Natural killer cell (primary cell): Measurements from ENCODE around the gene NOTUM. TPM values are rescaled to one million over a fixed set of nuclear protein-coding genes. Genes with fewer than 3 reads are reported as not detected.

Experiments used
- ATAC-seq, 3 donors: fragments of 150-1000 bp in 2 of 3; fragments of 200-7000 bp in 1 of 3; cut with Tn5 transposase; 1 replicate in 1 of 3; 2 replicates in 2 of 3; pipeline ENCODE4 v1.10.0; 2021; ENCODE audit warnings: mild to moderate bottlenecking in 2 of 3, moderate library complexity in 2 of 3
- DNase-seq, 2 donors: peaks; one replicate each; pipeline versions ENCODE4 v3.0.0 to v3.0.0-alpha.2; 2013 to 2021; ENCODE audit warnings: mixed read lengths in 1 of 2
- H3K27ac ChIP-seq: one replicate; pipeline ENCODE4 v1.5.1; 2013; ENCODE audit warnings: mild to moderate bottlenecking, low read length
- H3K27me3 ChIP-seq: one replicate; pipeline ENCODE4 v1.6.1; 2013; ENCODE audit warnings: low read length; ENCODE audit not compliant: control insufficient read depth, insufficient read depth
- H3K36me3 ChIP-seq: one replicate; pipeline ENCODE4 v1.6.1; 2013; ENCODE audit warnings: low read length; ENCODE audit not compliant: control insufficient read depth, insufficient read depth
- H3K4me1 ChIP-seq: one replicate; pipeline ENCODE4 v1.6.1; 2013; ENCODE audit warnings: low read length; ENCODE audit not compliant: control insufficient read depth, insufficient read depth
- H3K4me3 ChIP-seq: one replicate; pipeline ENCODE4 v1.5.1; 2013; ENCODE audit warnings: low read length
- H3K9me3 ChIP-seq: one replicate; pipeline ENCODE4 v1.6.1; 2013; ENCODE audit warnings: low read length; ENCODE audit not compliant: control insufficient read depth, insufficient read depth
- H3K27ac Mint-ChIP-seq, 2 donors: one replicate each; pipeline ENCODE4 v1.8.0; 2022; ENCODE audit warnings: mild to moderate bottlenecking in 2 of 2, mixed read lengths in 2 of 2, moderate library complexity in 1 of 2
- H3K27me3 Mint-ChIP-seq, 2 donors: one replicate each; pipeline ENCODE4 v1.8.0; 2022; ENCODE audit warnings: low read depth in 2 of 2, mixed read lengths in 2 of 2
- H3K36me3 Mint-ChIP-seq: one replicate; pipeline ENCODE4 v1.8.0; 2022; ENCODE audit warnings: mixed read lengths
- H3K4me1 Mint-ChIP-seq, 2 donors: one replicate each; pipeline ENCODE4 v1.8.0; 2022; ENCODE audit warnings: mixed read lengths in 2 of 2
- H3K4me3 Mint-ChIP-seq: one replicate; pipeline ENCODE4 v1.8.0; 2022; ENCODE audit warnings: mild to moderate bottlenecking, moderate library complexity, mixed read lengths
- H3K9me3 Mint-ChIP-seq, 2 donors: one replicate each; pipeline ENCODE4 v1.8.0; 2022; ENCODE audit warnings: mixed read lengths in 2 of 2
- CTCF ChIP-seq: fragments of 200-600 bp; IDR thresholded peaks from one replicate; pipeline ENCODE4 v1.8.0; 2022; ENCODE audit warnings: antibody characterized with exemption
- WGBS: methylation state at CpG from one replicate; pipeline ENCODE4 v1.1.7; 2013; ENCODE audit warnings: missing lambda C conversion rate; ENCODE audit not compliant: insufficient coverage; 5-methylcytosine and 5-hydroxymethylcytosine counted together
- intact Hi-C: fragments of 100-400 bp; cut with micrococcal nuclease; formaldehyde crosslinking; loops from one replicate; pipeline ENCODE4 v1.14.2; 2022
- total RNA-seq, 4 donors: library from RNA; stranded (reverse); fragments of 120-200 nt in 1 of 4; gene quantifications; one replicate each; pipeline versions ENCODE4 v1.2.3 to v1.2.4, GENCODE V29; 2013 to 2022

NOTUM gene
- total RNA-seq, 3 donors from 2014 or later (not counting 1 experiment from before 2014, with no cell fraction given) = not detected

GRCh38 chr17:81904600-81905423 lies 56.2 kb downstream of the NOTUM start:
- Mint-ChIP-seq H3K27me3 (peaks cover 7 to 8% of the 10 kb centered on the region in 2 donors), H3K4me3 (no peak overlapping the region), H3K27ac (no peak overlapping the region), H3K4me1 (peaks cover 0 to under 1% of the 10 kb centered on the region in 2 donors), H3K9me3 (no peaks in the 10 kb centered on the region), H3K36me3 (no peaks in the 10 kb centered on the region)
- no peak overlapping the region for H3K4me3 ChIP-seq
- H3K36me3 ChIP-seq = peaks cover 23% of the 10 kb centered on the region
- TF ChIP-seq CTCF = no peak
- intact Hi-C loops = no loop called here
- DNase-seq (no peak), ATAC-seq (no peak)
- 96% methylated on average over 27 of the region's 28 CpGs for WGBS
- H3K4me1 ChIP-seq = peaks cover 8% of the 10 kb centered on the region
- no peak overlapping the region for H3K27ac ChIP-seq
- H3K9me3 ChIP-seq = no peaks in the 10 kb centered on the region
- H3K27me3 ChIP-seq = peaks cover 8% of the 10 kb centered on the region

DNA sequence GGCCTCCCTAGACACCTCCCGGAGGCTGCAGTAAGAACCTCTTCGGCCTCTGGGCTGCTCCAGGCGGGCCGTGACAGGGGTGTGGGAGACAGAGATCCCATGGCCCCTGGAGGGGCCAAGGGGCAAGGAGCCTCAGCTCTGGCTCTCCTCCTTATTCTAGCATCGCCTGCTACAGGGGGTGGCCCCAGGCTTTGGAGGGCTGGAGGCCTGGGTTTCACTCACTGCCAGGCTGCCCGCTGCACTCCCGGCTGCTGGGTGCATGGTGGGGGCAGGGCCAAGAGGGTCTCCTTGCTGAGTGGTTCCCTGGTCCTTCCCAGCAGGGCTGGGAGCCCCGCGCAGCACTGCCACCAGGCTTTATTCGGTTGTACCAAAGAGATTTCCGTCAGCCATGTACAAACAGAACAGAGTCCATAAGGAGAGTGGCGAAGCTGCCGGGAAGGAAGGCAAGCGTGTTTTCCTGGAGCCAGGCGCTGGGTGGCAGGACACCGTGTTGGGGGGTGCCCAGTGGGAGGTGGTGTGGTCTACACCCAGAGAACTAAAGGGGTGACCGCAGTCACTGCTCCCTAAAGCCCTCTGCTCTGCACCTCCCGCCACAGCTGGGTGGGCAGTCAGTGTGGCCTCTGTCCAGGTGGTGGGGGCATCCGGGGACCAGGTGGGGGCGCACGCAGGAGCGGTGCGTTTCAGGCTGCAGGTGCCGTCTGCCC lies 56.9 kb downstream of the NOTUM start:
- peaks cover 7 to 8% of the 10 kb centered on the region in 2 donors for H3K27me3 Mint-ChIP-seq
- no peaks in the 10 kb centered on the region for H3K36me3 Mint-ChIP-seq
- Histone ChIP-seq H3K4me3 (no peak overlapping the region), H3K36me3 (peaks cover 30% of the 10 kb centered on the region), H3K27me3 (peaks cover 8% of the 10 kb centered on the region), H3K27ac (no peak overlapping the region), H3K9me3 (no peaks in the 10 kb centered on the region), H3K4me1 (peaks cover 5% of the 10 kb centered on the region)
- no peaks in the 10 kb centered on the region for H3K9me3 Mint-ChIP-seq
- WGBS = 97% methylated on average over 24 of the region's 24 CpGs
- no peak for DNase-seq
- H3K4me1 Mint-ChIP-seq = no peaks in the 10 kb centered on the region
- intact Hi-C loops = no loop called here
- no peak overlapping the region for H3K4me3 Mint-ChIP-seq
- no peak for ATAC-seq
- no peak for TF ChIP-seq CTCF
- H3K27ac Mint-ChIP-seq = no peak overlapping the region

DNA sequence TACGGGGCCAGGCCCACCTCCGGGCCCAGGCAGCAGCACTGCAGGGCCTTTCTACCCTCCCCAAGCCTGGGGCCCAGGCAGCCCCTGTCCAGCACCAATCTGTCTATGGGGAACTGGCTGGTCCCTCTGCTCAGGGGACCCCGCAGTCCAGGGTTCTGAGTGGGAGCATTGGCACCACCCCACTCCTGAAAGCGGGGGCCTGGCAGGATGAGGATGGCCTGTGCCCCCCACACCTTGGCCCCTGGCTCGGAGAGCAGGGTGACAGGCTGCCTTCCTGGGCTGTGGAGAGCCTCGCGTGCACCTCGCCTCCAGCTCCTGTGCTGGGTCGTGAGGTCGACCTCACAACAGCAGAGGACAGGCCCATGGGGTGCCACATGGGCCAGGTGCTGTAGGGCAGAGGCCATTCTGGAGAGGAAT lies 57.6 kb downstream of the NOTUM start:
- DNase-seq (no peak), ATAC-seq (no peak)
- no peak overlapping the region for H3K27ac ChIP-seq
- H3K4me1 ChIP-seq = peaks cover 5% of the 10 kb centered on the region
- H3K9me3 Mint-ChIP-seq = no peaks in the 10 kb centered on the region
- H3K4me3 Mint-ChIP-seq = no peak overlapping the region
- no peaks in the 10 kb centered on the region for H3K9me3 ChIP-seq
- intact Hi-C loops = no loop called here
- no peak for TF ChIP-seq CTCF
- H3K27me3 ChIP-seq = peaks cover 8% of the 10 kb centered on the region
- no peaks in the 10 kb centered on the region for H3K4me1 Mint-ChIP-seq
- H3K27ac Mint-ChIP-seq = no peak overlapping the region
- H3K36me3 Mint-ChIP-seq = no peaks in the 10 kb centered on the region
- no peak overlapping the region for H3K4me3 ChIP-seq
- H3K36me3 ChIP-seq = peaks cover 30% of the 10 kb centered on the region
- 99% methylated on average over 10 of the region's 10 CpGs for WGBS
- peaks cover 7 to 8% of the 10 kb centered on the region in 2 donors for H3K27me3 Mint-ChIP-seq
